Loucy (cell line): Measurements from ENCODE around the gene BBIP1.

Experiments
- CTCF ChIP-seq: fragments of 200-600 bp; sonication (generic); conservative IDR thresholded peaks from 2 replicates; pipeline ENCODE4 v1.5.1; 2014; ENCODE audit warnings: mild to moderate bottlenecking, antibody characterized with exemption, low read length
- EZH2phosphoT487 ChIP-seq: fragments of 200-600 bp; IDR thresholded peaks from 2 replicates; pipeline ENCODE4 v1.6.1; 2018; ENCODE audit warnings: antibody characterized with exemption, mild to moderate bottlenecking, moderate library complexity, borderline replicate concordance

GRCh38 chr10:110919349-110919931 is 460 bp upstream of the BBIP1 start, which contains the start of gene SHOC2:
- TF ChIP-seq CTCF (no peak), EZH2phosphoT487 (no peak)
